Measurements from ENCODE around the gene GYS2.

GRCh38 chr12:21538061-21538653, 66.5 kb downstream of the GYS2 start:
- TF ChIP-seq CTCF (IDR thresholded peaks at IDR 0.05) (no peak), POLR2A (IDR thresholded peaks at IDR 0.05) (no peak)

Measured in lower leg skin (tissue), 3 donors.